HG03575 (cell line): ENCODE results near the gene GDF15.
"Not testable (repeated sequence)": the region's sequence is repeated elsewhere in the genome, so short reads cannot be mapped to it uniquely, and the experiment has no call there.

Source experiments
- ATAC-seq: cut with Tn5 transposase; IDR thresholded peaks from one replicate; pipeline ENCODE4 v1.9.1; 2021; ENCODE audit not compliant: unreplicated experiment, insufficient number of reproducible peaks, low FRiP score; ENCODE audit errors: extremely low read depth

GDF15 gene

DNA sequence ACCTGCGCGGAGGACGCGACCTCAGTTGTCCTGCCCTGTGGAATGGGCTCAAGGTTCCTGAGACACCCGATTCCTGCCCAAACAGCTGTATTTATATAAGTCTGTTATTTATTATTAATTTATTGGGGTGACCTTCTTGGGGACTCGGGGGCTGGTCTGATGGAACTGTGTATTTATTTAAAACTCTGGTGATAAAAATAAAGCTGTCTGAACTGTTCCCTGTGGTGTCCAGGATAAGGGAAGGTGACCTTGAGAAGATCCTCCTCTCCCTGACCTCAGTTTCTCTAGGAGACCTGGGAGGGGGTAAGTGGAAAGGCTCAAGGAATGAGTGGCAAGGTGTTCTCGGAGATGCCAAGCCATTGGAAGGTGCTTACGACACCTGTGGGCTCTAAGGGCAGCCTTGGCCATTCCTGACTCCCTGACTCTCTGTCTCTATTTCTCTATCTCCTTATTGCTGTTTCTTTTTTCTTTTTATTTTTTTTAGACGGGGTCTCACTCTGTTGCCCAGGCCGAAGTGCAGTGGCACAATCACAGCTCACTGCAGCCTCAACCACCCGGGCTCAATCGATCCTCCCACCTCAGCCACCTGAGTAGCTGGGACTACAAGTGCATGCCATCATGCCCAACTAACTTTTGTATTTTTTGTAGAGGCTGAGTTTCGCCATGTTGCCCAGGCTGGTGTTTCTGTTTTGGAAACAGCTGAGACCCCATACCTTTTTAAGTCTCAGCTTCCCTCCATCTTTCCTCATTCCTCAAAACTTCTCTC lies 3.2 kb downstream of the GDF15 start:
- no peak for ATAC-seq

DNA sequence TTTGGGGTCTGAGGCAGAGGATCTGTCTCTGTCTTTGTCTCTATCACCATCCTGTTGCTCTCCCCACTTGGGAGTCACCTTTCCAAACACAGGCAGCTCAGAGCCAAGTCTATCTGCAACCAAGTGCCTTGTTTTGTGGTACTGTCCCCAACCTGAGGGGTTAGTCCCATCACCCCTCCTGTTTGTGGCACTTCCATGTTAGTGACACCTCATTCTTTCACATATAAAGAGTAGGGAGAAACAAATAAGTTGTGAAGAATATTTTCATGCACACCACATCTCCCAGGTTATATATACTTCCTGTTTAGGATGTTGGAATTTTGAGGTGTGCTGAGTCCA lies 3.7 kb downstream of the GDF15 start:
- no peak for ATAC-seq

DNA sequence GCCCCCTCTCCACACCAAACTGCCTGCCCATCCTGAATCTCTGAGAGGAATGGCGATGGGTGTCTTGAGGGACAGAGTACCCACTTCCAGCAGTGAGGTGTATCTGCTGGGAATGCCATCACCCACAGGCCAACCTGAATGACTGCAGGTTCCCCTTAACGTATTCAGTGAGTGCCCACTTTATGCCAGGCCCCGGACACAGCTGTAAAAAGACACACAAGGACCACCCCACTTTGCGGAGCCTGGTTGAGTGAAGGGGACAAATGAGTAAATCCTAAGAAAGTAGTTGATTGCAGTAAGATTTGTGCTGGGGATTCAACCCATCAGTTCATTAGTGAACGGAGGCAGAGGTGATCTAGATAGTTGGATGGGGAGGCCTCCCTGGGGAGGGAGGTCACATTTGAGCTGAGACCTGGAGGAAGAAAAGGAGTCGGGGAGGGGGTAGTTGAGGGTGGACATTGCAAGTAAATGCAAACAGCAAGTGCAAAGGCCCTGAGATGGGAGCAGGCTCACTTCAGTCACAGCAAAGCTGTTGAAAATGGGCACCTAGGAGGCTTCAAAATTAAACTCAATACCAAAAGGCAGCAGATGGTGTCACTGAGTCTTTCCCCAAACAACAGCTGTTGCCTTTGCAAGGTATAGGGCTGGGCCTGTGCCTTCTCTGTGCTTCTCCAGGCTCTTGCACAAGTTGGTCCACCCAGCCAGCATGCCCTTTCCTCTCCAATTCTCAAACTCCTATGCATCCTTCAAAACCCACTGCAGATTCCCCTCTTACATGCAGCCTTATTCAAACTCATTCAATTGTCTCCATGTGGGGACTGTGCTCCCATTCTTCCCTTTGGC lies 4.3 kb downstream of the GDF15 start:
- no peak for ATAC-seq

DNA sequence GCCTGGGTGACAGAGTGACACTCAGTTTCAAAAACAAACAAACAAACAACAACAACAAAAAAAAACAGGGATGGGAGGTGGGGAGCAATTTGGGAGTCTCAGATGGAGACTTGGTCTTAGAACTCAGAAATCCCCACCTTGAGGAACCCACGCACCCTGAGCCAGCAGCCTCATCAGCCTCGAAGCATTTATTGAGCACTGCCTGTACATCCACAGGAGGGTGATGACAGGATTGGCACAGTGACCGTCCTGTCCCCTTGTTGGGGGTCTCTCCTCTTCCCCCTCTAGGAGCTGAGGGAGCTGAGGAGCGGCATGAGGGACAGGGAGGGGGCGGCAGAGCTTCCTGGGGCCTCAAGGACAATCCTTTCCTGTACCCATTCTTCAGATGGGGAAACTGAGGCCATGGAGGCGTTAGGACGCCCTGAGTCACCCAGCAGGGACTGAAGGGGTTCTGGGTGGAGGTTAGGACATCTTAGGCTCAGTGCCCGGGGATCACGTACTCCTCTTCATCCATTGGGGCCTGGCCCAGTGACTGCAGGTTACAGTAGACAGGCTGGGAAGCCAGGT lies 5.6 kb downstream of the GDF15 start:
- ATAC-seq: no peak

DNA sequence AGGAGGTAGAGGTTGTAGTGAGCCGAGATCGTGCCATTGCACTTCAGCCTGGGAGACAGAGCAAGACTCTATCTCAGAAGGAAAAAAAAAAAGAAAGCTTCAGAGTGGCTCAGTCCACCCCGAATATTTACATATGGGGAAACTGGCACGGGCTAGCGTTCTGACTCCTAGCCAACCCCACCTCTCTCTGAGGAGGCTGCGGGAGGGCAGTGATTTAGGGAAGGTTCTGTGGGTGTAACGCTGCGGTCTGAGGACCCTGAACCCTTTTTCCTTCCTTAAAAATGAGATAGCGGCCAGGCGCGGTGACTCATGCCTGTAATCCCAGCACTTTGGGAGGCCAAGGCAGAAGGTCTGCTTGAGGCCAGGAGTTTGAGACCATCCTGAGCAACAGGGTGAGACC lies 6.5 kb downstream of the GDF15 start:
- no peak for ATAC-seq

DNA sequence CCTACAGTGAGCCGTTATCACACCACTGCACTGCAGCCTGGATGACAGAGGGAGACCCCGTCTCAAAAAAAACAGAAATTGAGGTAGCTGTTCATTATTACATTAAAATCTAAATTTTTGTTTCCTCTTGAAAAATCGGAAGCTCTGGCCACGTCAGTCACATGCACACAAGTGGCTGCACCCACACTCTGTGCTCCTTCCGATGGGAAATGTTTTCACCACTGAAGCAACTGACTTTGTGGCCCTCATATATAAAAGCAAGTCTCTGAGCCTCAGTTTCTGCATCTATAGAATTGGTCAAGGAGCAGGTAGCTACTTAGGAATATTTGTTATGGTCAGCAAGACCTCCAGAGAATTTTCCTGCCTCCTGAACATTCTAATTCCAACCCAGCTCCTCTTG lies 7.0 kb downstream of the GDF15 start:
- ATAC-seq: no peak

DNA sequence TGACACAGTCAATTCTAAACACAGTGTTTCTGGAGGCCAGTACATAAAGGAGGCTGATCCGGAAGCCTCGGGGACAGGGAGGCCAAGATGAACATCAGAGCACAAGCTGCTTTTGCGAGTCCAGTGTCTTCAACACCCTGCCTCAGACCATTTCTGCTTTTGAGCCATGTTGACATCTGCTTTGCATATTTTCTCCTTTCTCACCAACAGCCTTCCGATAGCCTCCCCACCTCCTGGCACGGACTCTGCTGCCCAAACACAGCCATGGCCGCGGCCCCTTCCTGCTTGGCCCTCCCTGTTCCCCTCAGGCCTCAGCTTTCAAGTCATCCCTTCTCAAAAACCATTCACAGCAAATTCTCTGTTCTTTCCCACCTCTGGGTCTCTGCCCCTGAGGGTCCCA lies 7.9 kb downstream of the GDF15 start:
- no peak for ATAC-seq

DNA sequence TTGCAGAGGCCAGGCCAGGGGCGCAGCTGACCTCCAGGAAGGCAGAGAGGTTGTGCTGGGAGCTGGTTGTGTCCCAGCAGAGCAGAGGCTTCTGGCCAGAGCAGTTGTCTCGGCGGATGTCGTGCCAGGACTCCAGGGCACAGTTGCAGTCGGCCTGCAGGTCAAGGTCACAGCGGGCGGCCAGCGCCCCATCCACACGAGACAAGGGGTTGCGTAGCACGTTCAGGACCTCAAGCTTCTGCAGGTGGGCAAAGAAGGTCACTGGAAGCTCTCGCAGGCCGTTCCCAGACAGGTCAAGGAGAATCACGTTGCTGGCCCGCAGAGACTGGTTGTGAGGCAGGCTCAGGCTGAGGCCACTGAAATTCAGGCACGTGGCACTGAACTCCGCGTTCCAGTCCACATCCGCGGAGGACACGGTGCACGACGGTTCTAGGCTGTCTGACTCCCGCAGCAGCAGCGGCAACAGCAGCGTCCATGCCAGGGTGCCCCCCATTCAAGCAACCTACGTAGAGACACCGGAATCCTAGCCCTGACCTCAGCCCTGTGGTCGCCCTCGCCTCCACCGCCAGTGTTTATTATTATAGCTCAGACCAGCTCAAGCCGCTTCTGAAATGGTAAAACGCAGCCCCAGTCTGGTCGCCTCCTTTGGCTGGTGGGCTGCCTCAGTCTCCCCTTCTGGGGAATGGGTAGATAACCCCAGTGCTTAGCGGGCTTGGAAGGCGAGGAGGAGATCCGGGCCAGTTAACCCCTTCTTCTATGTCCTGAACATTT lies 10.7 kb downstream of the GDF15 start:
- no peak for ATAC-seq

DNA sequence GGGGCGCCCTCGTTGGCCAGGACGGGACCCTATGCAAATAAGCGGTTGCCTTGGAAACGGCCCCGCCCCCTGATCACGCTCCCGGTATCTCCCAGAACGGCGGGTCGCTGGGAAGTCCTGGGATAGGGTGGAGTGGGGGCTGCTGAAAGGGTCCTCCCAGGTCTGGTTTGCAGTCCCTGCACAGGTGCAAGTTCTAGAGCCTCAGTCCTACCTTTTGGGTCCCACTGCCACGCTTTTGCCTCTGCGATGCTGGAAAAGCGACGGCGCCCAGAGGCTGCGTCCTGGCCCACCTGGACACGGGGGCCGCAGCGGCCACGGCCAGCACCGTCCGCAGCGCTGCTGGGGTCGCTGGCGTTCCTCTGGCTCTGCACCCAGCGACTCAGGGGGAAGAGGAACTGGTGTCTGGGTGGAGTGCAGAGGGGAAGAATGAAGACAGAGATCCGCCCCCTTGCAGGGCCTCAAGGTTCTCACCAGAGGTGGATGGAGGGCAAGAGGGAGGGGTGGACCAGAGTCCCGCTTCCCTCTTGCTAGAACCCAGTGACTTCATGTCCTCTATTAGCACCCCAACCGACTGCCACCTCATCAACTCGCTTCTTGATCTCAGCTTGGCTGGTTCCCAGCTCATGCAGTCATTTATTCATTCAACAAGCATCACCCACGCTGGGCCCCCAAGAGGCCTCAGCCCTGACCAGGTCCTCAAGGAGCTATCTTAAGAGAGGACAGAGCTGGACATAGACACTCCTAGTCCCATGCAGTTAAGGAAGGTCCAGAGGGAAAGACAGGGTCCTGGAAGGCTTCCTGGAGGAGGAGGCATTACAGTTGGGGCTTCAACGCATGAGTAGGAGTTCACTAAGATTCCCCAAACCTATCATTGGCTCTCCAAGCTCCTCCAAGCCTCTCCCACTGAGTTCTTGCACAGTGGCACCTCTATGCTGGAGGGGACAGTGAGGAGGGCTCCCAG lies 11.6 kb downstream of the GDF15 start, which contains the start of gene LRRC25:
Gene LRRC25 (minus strand): TSS at position 381 of the 961 bp plus-strand sequence. CDS start 659 bp downstream, outside the sequence.
- ATAC-seq: no peak

DNA sequence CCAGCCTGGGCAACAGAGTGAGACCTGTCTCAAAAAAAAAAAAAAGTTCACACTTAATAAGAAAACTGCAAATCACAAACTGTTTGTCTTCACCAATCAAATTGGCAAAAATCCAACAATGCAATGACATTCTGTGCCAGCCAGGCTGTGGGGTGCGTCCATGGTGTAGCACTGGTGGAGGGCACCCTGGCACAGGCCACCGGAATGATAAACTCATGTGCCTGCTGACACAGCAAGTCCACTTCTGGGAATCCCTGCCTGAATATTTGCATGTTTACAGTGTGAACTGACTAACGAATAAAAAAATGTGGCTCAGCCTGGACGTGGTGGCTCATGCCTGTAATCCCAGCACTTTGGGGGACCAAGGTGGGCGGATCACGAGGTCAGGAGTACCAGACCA lies 13.1 kb downstream of the GDF15 start:
- no peak for ATAC-seq

DNA sequence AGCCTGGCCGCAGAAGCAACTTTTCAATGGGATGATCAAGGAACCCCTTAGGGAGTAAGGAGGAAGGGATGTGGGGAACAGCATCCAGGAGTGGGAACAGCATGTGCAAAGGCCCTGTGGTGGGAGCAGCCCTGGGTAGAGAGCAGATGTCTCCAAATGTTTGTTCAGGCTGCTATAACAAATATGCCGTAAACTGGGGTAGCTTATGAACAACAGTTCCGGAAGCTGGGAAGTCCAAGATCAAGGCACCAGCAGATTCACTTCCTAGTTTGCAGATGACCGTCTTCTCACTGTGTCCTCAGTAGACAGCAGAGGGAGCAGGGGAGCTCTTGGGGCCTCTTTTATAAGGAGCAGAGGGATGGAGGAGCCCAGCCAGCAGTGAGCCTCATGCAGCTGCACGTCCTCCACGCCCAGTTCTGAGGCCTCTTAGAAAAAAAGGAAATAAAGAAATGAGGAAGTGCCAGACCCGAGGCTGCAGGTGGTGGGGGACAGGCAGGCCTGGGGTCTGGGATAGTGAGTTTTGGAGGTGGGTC lies 15.7 kb downstream of the GDF15 start:
- no peak for ATAC-seq

DNA sequence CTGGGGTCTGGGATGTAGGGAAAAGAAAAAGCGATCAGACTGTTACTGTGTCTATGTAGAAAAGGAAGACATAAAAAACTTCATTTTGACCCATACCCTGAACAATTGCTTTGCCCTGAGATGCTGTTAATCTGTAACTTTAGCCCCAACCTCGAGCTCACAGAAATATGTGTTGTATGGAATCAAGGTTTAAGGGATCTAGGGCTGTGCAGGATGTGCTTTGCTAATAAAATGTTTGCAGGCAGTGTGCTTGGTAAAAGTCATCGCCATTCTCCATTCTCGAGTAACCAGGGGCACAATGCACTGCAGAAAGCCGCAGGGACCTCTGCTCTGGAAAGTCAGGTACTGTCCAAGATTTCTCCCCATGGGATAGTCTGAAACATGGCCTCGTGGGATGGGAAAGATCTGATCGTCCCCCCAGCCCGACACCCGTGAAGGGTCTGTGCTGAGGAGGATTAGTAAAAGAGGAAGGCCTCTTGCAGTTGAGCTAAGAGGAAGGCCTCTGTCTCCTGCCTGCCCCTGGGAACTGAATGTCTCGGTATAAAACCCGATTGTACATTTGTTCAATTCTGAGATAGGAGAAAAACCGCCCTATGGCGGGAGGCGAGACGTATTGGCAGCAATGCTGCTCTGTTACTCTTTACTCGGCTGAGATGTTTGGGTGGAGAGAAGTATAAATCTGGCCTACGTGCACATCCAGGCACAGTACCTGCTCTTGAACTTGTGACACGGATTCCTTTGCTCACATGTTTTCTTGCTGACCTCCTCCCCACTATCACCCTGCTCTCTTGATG lies 16.7 kb downstream of the GDF15 start:
- ATAC-seq: not testable (repeated sequence)

DNA sequence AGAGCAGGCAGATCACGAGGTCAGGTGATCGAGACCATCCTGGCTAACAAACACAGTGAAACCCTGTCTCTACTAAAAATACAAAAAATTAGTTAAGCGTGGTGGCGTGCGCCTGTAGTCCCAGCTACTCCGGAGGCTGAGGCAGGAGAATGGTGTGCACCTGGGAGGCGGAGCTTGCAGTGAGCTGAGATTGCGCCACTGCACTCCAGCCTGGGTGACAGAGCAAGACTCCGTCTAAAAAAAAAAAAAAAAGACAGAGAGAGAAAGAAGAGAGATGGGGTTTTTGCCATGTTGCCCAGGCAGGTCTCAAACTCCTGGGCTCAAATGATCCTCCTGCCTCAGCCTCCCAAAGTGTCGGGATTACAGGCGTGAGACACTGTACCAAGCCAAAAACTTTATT lies 19.8 kb downstream of the GDF15 start:
- not testable (repeated sequence) for ATAC-seq

DNA sequence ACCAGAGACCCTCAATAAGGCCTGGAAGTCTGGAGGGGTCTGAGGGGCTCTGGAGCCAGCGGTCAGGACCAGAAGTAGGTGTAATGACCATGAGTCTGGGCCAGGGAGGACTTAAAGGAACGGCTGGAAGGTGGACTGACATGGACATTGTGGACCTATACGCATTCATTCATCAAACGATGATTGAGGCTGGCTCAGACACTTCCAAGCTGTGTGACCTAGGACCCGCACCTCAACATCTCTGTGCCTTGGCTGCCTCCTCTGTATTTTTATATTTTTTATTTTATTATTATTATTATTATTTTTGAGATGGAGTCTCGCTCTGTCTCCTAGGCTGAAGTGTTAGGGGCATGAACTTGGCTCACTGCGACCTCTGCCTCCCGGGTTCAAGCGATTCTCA lies 20.8 kb downstream of the GDF15 start:
- ATAC-seq: no peak

DNA sequence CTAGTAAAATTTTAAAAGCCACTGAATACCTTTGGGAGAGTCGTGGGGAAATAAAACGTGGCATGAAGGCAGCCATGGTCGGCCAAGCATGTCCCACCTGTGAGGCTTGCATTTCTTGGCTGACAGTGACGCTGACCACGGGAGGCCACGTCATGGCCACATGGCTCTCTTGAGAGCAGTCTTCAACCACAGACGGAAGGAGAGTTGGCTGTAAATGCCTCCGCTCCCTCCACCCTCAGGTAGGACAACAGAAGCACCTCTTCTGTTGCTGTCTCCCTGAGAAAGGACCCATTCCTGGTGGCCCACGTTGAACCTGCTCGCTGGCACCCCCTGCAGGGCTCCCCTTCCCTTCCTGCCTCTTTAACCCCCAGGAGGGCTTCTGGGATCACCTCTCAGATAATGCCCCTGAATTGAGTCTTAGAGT lies 22.1 kb downstream of the GDF15 start:
- no peak for ATAC-seq

DNA sequence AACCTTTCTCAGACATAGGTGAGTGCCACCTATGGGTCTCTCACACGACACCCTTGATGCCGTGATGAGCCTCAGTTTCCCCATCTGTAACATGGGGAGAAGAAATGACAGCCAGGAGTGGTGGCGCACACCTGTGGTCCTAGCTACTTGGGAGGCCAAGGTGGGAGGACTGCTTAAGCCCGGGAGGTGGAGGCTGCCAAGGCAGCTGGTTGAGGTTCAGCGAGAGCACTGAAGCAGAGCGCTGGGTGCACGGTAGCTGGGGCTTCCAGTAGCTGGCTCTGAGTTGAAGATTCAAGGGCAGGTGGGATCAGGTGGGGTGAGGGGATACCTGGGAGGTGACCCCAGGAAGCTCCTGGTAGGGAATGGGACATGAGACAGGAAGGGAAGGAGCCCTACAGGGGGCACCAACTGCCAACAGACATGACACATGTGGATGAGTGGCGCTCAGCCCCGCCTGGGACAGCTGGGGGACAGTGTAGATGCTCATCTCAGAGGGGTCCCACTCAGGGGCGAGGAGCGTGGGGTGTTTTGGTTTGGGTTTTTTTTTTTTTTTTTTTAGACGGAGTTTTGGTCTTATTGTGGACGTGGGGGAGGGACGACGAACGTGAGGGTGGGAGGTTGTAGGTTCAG lies 26.8 kb downstream of the GDF15 start:
- ATAC-seq: no peak
